GM18867 (cell line): ENCODE data around the gene IL36G.
"Not testable (repeated sequence)": the region's sequence is repeated elsewhere in the genome, so short reads cannot be mapped to it uniquely, and the experiment has no call there.

Experiments used
- ATAC-seq: cut with Tn5 transposase; IDR thresholded peaks from one replicate; pipeline ENCODE4 v1.9.1; 2021; ENCODE audit warnings: mild to moderate bottlenecking, moderate library complexity; ENCODE audit not compliant: unreplicated experiment

IL36G gene

GRCh38 chr2:112977559-112978056 is at the start of gene IL36G:
Gene IL36G (plus strand): TSS chr2:112978006. CDS start chr2:112978639, 633 bp downstream.
- ATAC-seq = no peak

- ATAC-seq = no peak
These were observed 44.5 kb upstream of the IL36G start for GRCh38 chr2:112933261-112933660.

- not testable (repeated sequence) for ATAC-seq
These were observed 43.7 kb upstream of the IL36G start for GRCh38 chr2:112934117-112934516.

- ATAC-seq = no peak
These were observed 40.9 kb upstream of the IL36G start for GRCh38 chr2:112936927-112937232.

GRCh38 chr2:112938904-112939303 is 38.9 kb upstream of the IL36G start:
- no peak for ATAC-seq

GRCh38 chr2:112939425-112939824 is 38.4 kb upstream of the IL36G start:
- no peak for ATAC-seq

- ATAC-seq = no peak
These were observed 36.8 kb upstream of the IL36G start for GRCh38 chr2:112940859-112941625.

- peak; percentile 89 for ATAC-seq
These were observed 35.8 kb upstream of the IL36G start for GRCh38 chr2:112941753-112942653.

- no peak for ATAC-seq
These were observed 35.2 kb upstream of the IL36G start for GRCh38 chr2:112942654-112943002.

GRCh38 chr2:112944971-112945370 is 32.8 kb upstream of the IL36G start:
- no peak for ATAC-seq

- no peak for ATAC-seq
These were observed 31.7 kb upstream of the IL36G start for GRCh38 chr2:112946086-112946485.

GRCh38 chr2:112947374-112947773 is 30.4 kb upstream of the IL36G start:
- ATAC-seq = no peak

GRCh38 chr2:112949456-112949855 is 28.4 kb upstream of the IL36G start:
- ATAC-seq = no peak

- no peak for ATAC-seq
These were observed 23.4 kb upstream of the IL36G start for GRCh38 chr2:112954364-112954763.

GRCh38 chr2:112957511-112957910 is 20.3 kb upstream of the IL36G start:
- ATAC-seq = no peak

- ATAC-seq = peak; percentile 68
These were observed 19.2 kb upstream of the IL36G start for GRCh38 chr2:112958428-112959108.

- no peak for ATAC-seq
These were observed 18.5 kb upstream of the IL36G start for GRCh38 chr2:112959109-112959812.

- ATAC-seq = no peak
These were observed 17.5 kb upstream of the IL36G start for GRCh38 chr2:112960230-112960825.

- ATAC-seq = no peak
These were observed 15.3 kb upstream of the IL36G start for GRCh38 chr2:112962308-112963175.
